ENCODE measurements around the gene LZTFL1.

LZTFL1 gene

DNA sequence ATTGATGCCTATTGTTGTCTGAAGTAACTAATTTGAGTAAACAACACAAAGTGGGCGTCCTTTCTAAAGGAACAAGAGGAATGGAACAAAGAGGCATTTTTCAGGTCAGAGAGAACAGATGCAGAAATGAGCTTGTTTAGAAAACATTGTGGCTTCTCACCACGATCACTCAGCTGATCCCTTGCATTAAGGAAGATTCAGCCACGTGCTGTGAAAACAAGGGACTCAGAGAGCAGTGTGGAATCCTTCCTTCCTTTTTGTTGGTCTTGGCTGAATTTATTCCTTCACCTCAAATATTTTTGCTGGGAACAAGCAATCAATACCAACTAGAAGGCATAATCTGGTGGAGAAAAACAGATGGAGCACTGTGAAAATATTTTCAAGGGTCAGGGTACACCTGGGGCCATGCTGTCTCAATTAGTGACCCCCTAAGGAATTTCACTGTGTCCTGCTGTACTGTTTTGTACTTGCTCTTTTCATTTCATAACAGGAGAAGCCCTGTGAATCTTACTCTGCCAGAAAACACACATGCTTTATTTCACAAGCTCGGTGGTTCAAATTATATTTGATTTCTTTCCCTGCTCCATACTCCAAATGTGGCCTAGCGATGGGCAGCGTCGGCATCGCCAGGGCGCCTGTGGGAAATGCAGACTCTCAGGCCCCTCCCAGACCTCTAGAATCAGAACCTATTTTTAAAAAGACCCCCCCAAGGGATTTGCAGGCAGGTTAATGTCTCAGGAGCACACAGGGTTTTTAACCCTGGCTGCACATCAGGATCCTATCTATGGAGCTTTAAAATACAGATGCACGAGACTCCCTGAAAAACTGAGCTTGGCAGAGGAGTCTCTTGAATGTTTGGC lies 34.0 kb downstream of the LZTFL1 start:
- no peak for DNase-seq (ENCODE audit: low read depth)

DNA sequence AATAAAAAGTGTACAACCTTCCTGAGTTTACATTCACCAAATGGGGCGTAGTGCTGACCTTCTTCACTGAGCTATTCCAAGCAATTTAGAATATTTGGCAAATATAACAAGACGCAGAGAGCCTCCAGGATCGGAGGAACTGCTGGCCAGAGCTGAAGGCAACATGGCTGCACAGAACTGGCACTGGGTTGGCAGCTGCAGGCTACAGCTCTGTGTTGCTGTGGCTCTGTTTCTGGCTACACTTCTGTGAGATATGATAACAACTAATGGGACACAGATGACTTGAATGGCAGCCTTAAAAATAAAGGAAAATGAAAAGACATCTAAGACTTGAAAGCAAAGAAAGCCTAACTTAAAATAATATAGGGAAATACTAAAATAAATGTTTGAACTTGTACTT lies 34.8 kb downstream of the LZTFL1 start:
- DNase-seq (ENCODE audit: low read depth), result no peak

DNA sequence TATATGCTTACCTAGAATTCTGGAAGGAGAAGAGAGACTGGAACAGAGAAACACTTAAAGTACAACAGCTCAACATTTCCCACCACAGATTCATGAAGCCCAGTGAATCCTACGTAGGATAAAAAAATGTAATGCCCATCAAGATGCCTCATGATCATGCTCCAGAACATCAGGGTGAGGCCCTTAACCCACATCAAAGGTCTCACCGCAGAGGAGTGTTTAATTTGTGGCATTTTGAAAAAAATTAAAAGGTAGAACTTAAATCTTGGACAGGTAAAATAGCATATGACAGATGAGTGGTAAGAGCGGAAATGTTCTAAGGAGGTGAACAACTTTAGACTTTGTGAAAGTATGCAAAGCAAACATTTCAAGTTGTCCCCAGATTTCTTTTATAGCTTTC lies 35.8 kb downstream of the LZTFL1 start:
- DNase-seq (ENCODE audit: low read depth), result no peak

DNA sequence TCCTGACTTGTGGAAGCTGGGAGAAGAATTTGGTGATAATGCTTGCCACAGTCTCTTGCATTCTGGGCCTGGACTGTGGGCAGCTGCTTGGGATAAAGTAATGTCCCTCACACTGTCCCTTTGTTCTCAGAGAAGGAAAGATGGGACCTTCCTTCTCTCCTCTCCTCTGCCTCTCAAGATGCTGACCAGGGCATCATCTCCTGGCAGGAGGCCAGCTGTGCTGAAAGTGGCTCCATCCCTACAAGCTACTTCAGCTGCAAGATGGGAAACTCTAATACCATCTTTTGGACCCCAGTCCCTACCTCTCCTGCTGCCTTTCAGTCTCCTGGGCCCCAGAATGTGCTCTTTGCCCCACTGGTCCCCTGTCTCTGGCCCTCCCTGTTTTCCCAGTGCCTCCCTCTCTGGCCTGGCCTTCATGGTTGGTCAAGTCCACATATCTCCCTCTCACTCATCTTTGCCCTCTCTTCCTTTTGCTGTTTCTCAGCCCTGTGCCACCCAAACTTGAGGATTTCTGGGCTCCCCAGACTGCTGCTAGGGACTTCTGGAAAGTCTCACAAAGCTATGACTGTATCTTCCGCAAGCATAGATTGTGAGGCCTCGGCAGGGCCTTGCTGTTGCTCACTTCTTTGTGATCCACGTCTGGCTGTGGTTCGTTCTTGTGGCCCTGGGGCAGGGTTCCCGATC lies 38.5 kb downstream of the LZTFL1 start:
- DNase-seq (ENCODE audit: low read depth), result no peak

DNA sequence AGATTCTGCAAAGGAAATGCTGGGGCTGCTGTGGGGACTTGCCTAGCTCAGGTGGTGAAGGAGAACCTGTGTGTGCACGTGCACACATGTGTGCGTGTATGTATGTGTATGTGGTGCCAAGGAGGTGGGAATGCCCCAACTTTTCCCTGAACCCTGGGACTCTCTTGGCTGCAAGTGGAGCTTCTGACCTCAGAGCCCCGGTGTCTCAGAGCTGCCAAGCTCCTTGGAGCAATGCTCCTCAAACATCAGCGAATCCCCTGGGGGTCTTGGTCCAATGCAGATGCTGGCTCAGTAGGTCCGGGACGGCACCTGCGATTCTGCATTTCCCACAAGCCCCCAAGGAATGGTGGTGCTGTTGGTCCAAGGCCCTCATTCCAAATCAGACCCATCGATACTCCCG lies 39.8 kb downstream of the LZTFL1 start:
- no peak for DNase-seq (ENCODE audit: low read depth)

DNA sequence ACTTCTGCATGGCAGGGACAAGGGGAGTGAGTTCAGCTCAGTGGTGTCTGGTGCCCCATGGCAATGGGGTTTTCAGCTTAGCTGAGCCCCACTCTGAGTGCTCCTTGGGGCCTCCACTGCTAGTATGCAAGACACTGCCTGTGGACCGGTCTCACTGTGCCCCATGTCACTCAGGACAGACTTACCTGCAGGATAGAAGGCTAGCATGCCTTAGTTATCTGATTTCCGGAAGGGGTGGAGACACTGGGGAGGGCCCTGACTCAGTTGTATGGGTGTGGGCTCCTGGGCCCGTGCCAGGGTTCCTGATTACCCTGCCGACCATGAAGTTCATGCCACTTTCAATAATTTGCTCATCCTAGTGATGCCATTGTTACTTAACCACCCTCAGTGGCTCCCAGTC lies 41.3 kb downstream of the LZTFL1 start:
- DNase-seq (ENCODE audit: low read depth), result no peak

DNA sequence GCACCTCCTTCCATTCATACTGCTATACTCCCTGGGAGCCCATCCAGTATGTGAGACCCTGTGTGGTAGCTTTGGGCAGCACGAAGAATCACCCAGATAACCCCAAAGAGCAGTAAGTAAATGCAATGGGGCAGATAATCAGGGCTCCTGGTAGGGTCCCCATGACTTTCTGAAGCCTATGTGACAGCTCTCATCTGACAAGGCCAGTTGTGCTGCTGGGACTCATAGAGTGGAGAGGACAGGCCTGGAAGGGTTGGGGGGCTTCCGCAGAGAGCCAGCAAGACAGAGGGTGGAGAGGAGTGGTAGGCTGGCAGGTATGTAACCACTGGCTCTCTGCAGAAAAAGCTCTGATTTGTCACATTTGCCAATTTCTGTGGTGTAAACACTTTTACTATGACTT lies 42.3 kb downstream of the LZTFL1 start:
- DNase-seq (ENCODE audit: low read depth), result no peak

DNA sequence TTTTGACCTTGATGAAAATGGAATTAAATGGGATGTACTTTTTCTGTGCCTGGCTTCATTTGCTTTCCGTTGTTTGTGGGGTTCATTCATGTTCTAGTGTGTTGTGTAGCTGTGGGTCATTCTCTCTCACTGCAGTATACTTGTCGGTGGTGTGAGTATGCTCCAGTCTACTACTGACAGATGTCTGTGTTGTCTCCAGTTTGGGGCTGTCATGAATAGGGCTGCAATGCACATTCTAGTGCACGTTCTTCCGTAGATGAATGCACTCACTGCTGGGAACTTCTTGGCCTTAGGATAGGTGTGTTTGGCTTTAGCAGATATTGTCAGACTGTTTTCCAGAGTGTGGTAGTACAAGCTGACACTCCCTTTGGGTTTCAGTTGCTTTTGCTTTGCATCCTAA lies 43.9 kb downstream of the LZTFL1 start:
- no peak for DNase-seq (ENCODE audit: low read depth)

DNA sequence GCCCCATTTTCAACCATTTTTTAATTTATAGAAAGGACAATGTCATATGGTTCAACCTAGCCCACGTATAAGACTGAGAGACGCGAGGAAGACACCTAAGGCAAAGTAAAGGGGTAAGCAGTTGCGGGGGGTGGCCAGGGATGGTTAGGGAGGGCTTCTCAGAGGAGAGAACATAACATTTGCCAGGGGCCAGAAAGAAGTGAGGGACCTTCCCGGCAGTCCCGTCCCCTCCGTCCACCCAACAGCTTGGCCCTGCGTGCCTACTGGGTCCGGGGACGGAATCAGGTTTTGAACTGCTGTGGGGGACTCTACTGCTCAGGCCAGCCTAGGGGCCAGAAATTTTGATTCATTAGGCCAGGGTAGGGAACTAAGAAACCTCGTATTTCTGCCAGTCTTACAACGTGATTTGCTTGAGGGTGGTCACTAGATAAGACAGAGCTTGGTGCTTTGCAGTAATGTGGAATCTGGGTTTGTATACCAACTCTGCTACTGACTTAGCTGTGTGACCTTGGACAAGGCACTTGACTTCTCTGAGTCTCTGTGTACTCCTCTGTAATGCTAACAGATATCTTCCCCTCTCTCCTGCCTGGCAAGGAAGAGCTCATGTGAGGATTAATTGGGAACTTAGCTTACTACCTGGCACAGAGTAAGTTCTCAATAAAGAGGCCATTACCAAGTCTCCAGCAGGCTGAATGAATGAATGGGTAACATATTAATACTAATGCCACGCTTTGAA lies 44.8 kb downstream of the LZTFL1 start:
- DNase-seq (ENCODE audit: low read depth), result no peak

DNA sequence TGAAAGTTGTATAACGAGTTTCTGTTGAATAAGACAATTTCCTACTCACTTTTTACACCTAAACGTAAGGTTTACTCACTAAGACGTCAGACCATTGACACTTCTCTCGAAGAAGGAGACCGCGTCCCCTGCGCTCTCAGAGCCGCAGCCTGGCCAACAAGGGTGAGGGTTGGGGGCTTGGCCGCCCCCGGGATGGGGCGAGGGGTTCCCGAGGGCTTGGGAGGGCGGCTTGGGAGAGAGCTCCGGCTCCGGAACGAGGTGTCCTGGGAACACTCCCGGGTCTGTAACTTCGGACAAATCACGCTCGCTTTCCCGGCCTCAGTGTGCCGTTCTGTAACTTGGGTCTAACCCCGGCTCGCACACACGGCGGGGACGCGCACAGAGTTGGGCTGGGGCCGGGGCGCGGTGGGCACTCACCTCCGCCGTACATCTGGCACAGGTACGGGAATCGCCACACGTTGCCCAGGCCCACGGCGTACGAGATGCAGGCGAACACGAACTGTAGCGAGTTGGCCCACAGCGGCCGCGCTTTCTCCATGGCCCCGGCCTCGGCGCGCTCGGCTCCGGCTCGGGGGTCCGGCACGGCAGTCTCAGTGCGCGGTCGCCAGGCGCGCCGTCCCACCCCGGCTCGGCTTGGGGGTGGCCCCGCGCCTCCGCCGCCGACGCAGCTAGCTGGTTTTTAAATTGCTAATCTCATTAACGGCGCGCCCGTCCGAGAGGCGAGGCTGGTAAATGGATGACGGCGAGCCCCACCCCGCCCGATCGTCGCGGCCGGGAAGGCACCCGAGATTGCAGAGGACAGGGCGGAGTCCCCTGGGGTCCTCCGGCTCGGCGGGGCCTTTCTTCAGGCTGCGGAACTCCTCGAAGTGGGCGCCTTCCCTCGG lies 45.8 kb downstream of the LZTFL1 start, which contains the start of gene SLC6A20:
TSS of gene SLC6A20 (minus strand) at position 655 of the 884 bp plus-strand sequence. CDS start at position 538, 117 bp downstream.
- DNase-seq (ENCODE audit: low read depth), result no peak

DNA sequence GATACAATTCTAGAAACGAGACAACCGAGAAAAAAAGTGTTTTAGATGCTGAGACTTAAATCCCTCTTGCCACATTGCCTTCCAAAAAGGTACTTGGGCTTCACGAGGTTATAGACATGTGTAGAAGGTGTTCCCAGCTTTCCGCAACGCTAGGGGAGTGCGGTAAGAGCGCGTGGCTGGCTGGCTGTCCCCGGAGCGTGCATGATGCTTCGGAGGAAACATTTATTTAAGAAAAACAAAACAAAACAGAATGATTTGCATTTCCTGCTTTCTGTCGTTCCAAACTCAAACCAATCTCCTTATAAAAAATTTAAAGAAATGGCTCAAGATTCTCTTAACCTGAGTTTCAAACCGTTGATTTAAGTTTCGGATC lies 46.4 kb downstream of the LZTFL1 start:
- DNase-seq (ENCODE audit: low read depth), result no peak

DNA sequence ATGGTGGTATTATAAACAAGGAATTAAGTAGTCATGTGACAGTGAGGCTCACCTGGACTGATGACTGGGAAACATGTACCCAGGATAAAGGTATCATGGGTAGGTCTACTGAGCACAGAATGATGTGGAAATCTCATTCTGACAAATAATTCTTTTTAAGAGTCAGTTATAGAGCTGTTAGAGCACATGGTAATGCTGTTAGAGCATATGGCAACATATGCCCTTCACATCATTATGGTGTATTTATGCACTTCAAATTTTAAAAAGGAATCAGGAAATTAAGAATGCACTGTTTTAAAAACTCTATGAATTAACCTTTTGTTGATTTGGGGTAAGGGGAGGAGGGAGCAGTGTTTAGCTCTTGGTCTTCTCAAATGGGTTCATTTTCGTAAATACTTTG lies 47.3 kb downstream of the LZTFL1 start:
- DNase-seq (ENCODE audit: low read depth), result no peak

DNA sequence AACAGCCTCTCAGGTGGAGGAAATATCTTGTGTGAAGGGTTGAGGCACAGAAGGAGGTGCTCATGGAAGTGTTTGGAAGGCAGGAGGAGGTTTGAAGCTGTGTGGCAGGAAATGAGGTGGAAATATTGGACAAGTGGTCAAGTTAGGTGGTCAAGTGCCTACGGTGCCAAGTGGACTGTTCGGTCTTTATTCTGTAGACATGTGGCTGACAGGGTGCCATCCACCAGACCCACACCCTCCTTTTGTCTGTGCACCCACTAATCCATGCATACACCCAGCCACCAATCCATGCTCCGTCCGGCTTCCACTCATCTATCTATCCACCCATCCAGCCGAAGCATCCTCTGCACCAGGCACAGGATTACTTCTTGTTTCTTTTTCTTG lies 47.8 kb downstream of the LZTFL1 start:
- no peak for DNase-seq (ENCODE audit: low read depth)

DNA sequence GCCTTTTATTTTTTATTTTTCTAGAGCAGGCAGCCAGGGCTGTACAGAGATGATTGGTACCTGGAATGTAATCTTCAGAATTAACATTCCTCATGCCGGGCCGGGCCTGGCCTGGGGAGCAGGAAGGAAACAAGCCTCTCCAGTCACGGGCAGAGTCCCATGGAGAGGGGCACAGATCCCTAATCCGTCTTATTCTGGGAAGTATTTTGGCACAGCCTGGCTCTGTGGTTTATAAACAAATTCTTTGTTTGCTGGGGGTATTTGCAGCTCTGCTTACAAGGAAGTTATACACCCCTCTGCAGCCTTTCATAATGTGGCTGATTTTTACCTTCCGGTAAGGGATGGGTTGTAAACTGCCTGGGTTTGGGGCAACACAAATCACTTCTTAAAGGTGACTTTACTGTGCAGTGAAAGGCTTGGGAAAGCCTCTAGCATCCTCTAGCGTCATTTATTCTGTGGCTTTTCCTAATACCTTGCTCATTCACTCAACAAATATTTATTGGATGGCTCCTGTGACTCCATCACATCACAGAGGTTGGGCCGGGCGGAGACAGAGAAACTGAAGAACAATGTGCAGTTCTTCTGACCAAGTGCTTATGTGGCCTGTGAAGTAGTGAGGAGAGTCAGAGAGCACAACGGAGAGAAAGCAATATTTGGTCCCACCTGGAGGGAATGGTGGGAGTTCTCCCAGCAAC lies 48.3 kb downstream of the LZTFL1 start:
- DNase-seq (ENCODE audit: low read depth), result peak; percentile 14

DNA sequence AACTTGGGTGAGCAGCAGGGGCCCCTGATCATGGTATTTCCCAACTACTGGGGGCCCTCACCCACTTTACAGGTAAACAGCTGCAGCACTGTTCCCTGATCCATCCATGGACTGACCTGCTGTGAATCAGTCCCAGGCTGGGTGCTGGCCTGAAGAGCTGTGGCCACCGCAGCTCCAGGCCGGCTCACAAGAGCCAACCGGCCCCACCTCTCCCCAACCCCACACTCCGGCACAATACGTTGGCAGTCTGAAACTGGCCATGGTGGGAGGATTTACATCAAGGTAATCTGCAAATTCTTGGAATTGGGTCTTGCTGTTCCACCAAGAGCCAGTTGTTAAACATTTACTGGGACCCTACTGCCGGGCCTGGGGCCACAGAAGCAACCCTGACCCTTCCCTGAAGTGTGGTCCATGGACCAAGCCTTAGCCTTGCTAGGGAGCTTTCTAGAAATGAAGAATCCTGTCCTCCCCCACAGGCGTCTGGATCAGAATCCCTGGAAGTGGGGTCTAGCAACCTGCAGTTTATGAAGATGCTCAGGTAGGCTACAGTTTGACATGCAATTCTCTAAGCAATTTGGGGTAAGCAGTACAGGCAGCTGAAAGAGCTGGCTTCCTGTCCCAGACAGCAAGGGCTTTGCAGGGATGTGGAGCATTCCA lies 49.3 kb downstream of the LZTFL1 start:
- no peak for DNase-seq (ENCODE audit: low read depth)

DNA sequence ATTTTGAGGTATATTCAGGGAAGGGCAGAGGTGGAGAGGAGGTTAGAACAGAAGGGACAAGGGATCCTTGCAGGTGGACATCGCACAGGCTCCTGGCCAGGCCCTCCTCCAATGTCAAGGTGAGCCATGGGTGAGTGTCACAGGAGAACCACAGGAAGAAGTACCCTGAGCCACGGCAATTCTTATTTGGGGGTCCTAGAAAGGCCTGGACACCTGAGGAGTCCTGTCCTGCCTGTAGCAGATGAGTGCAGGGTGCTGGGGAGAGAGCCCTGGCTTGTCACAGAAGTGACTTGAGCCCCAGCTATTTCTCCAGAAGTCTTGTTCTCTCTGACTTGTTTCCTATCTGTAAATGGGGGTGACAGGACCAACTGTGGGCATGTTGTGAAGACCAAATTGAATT lies 49.9 kb downstream of the LZTFL1 start:
- no peak for DNase-seq (ENCODE audit: low read depth)

DNA sequence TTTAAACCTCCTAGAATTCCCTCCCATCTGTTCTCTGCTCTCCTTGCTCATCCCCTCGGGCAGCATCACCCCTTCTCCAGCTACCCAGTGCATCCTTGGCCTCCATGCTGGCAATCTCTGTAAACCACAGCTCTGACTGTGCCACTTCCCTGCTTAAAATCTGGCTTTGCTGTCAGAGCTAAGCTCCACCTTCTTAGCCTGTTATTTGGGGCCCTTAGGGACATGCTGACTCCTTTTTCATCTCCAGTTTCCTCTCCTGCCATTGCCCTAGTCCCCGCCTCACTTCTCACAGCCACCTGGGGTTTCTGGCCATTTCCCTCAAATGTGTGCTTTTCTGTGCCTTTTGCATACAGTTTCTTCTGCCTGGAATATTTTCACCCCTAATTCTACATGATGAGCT lies 51.3 kb downstream of the LZTFL1 start:
- no peak for DNase-seq (ENCODE audit: low read depth)

DNA sequence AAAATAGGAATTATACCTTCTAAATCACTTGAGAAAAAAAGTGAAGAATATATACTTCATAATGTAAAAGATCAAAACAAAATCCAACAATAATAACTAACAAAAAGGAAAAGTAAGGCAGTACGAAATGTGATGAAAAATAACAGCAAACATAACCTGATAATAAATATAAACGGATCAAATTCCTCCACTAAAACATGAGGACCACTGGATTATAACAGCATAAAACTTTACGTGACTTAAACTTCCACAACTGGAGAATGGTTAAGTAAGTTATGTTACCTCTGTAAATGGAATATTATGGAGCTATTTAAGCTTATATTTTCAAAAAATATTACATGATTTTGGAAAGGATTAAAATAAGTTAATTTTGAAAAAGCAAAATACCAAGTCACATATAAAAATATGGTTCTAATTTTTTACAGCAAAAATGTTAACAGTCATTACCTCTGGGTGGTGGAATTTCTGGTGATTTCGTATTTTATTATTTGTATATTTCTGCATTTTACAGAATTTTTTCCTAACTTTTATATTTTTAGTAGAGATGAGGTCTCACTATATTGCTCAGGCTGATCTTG lies 52.6 kb downstream of the LZTFL1 start:
- DNase-seq (ENCODE audit: low read depth), result no peak

DNA sequence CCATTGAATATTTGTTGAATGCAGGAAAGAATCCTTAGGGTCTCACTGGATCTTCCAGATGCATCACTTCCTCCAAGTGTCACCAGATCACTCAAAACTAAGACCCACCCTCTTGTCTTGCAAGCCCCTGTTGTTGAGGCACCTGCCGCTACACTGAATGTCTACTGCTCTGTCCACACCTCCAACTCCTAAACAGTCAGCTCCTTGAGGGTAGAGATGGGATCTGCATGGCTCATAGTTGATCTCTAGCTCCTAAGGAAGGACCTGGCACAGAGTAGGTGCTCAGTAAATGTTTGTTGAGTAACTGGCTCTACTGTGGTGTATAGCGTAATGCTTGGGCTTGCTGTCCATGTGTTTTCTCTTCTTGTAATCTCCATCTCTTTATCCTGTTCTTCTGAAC lies 54.4 kb downstream of the LZTFL1 start:
- DNase-seq (ENCODE audit: low read depth), result no peak

DNA sequence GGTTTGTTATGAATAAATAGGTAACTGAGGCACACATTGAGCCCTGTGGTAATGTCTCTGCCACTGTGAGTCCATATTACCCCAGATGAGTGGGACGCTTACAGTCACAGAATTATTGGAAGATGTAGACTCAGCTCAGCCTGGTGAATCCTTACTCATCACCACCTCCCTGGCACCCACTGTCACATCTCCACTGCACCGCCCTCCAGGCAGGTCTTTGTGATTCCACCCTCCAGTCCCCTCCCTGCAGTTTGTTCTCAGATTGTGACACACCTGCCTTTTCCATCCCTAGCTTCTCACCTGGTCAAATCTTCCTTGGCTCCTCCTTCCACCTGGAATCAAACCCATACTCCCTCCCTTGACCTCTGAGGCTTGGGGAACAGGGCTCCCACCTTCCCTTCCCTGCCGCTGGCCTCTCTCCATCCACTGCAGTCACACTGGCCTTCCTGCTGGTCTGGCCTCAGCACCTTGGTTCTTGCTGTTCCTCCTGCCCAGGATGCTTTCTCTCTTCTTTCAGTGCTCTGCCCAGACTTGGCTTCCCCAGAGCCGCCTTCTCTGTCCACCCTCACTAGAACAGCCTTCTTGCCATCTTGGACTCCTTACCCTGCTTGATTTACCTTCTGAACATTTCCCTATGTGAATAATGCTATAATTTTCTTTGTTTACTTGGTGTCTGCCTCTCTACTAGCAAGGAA lies 55.0 kb downstream of the LZTFL1 start:
- no peak for DNase-seq (ENCODE audit: low read depth)

Data from ELR (cell line).